ENCODE results near the gene RBL1.
A peak's percentile ranks its signal among the peaks of the same experiment; 100 is the strongest.
"Not testable (repeated sequence)": the region's sequence is repeated elsewhere in the genome, so short reads cannot be mapped to it uniquely, and the experiment has no call there.

The RBL1 gene

GRCh38 chr20:36992802-36993334 lies 102.9 kb downstream of the RBL1 start:
- no peak for DNase-seq (ENCODE audit: low read depth)

- DNase-seq (ENCODE audit: low read depth), result no peak
These were observed 104.1 kb downstream of the RBL1 start for GRCh38 chr20:36991703-36992102.

- DNase-seq (ENCODE audit: low read depth), result no peak
These were observed 106.0 kb downstream of the RBL1 start for GRCh38 chr20:36989797-36990196.

- DNase-seq (ENCODE audit: low read depth), result no peak
These were observed 107.3 kb downstream of the RBL1 start for GRCh38 chr20:36988494-36988966.

GRCh38 chr20:36984257-36984638 lies 111.5 kb downstream of the RBL1 start:
- no peak for DNase-seq (ENCODE audit: low read depth)

GRCh38 chr20:36975099-36975818 lies 120.5 kb downstream of the RBL1 start:
- DNase-seq (ENCODE audit: low read depth), result no peak

GRCh38 chr20:36974660-36975059 lies 121.1 kb downstream of the RBL1 start:
- DNase-seq (ENCODE audit: low read depth), result no peak

GRCh38 chr20:36971103-36971502 lies 124.7 kb downstream of the RBL1 start:
- no peak for DNase-seq (ENCODE audit: low read depth)

- DNase-seq (ENCODE audit: low read depth), result peak; percentile 26
These were observed 126.2 kb downstream of the RBL1 start for GRCh38 chr20:36969478-36970186.

GRCh38 chr20:36969051-36969450 lies 126.7 kb downstream of the RBL1 start:
- DNase-seq (ENCODE audit: low read depth), result no peak

- DNase-seq (ENCODE audit: low read depth), result no peak
These were observed 128.2 kb downstream of the RBL1 start for GRCh38 chr20:36967636-36968035.

- not testable (repeated sequence) for DNase-seq (ENCODE audit: low read depth)
These were observed 128.8 kb downstream of the RBL1 start for GRCh38 chr20:36966965-36967364.

GRCh38 chr20:36962354-36962941 lies 133.3 kb downstream of the RBL1 start:
- not testable (repeated sequence) for DNase-seq (ENCODE audit: low read depth)

GRCh38 chr20:36959242-36959641 lies 136.6 kb downstream of the RBL1 start:
- no peak for DNase-seq (ENCODE audit: low read depth)

- DNase-seq (ENCODE audit: low read depth), result no peak
These were observed 137.7 kb downstream of the RBL1 start for GRCh38 chr20:36957875-36958667.

- DNase-seq (ENCODE audit: low read depth), result no peak
These were observed 139.1 kb downstream of the RBL1 start for GRCh38 chr20:36956674-36957073.

GRCh38 chr20:36956016-36956415 lies 139.8 kb downstream of the RBL1 start:
- no peak for DNase-seq (ENCODE audit: low read depth)

GRCh38 chr20:36951979-36952738 lies 143.6 kb downstream of the RBL1 start:
- no peak for DNase-seq (ENCODE audit: low read depth)

GRCh38 chr20:36951198-36951978 lies 144.4 kb downstream of the RBL1 start, which contains the start of gene SAMHD1:
Gene SAMHD1, minus strand, starts transcription at chr20:36951708. Its CDS starts 65 bp downstream, at chr20:36951643.
- peak; percentile 88 for DNase-seq (ENCODE audit: low read depth)
